Neural cell (in vitro differentiated cells): ENCODE results near the gene HVCN1.

Experiments used
- EZH2 ChIP-seq: fragments of 200-600, 300-800 bp; shearing (Covaris generic), sonication (generic); IDR thresholded peaks from 2 replicates; pipeline ENCODE4 v1.6.1; 2014; ENCODE audit warnings: antibody characterized with exemption, low read length, borderline replicate concordance, mild to moderate bottlenecking; ENCODE audit not compliant: insufficient read depth, poor library complexity, severe bottlenecking
- POLR2AphosphoS5 ChIP-seq: IDR thresholded peaks from 2 replicates; pipeline ENCODE4 v1.6.1; 2012
- TF ChIP-seq, protein P1 (sequence below): fragments of 450-650 bp; IDR thresholded peaks from 2 replicates; pipeline ENCODE4 v1.5.1; 2014; ENCODE audit warnings: antibody characterized with exemption, mild to moderate bottlenecking, moderate library complexity; ENCODE audit not compliant: poor library complexity, severe bottlenecking

DNA sequence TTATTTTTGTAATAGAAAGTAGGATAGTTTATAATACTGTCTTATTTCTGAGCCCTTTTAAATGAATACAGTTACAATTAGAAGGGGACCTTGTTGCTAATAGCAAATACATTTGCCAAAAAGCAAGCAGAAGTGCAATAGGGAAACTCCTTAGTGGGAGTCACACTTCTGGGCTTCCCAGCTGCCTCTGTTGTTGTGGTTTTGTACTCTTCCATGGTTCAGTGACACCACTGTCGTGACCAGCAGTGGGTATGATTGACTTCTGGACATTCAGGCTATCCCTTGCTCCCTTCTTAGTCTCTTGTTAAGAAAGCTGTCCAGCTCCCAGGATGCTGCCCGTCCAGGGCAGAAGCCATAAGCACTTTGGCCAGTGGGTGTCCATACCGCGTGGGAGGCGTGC, 52.4 kb downstream of the HVCN1 start:
- TF ChIP-seq, protein P1, sequence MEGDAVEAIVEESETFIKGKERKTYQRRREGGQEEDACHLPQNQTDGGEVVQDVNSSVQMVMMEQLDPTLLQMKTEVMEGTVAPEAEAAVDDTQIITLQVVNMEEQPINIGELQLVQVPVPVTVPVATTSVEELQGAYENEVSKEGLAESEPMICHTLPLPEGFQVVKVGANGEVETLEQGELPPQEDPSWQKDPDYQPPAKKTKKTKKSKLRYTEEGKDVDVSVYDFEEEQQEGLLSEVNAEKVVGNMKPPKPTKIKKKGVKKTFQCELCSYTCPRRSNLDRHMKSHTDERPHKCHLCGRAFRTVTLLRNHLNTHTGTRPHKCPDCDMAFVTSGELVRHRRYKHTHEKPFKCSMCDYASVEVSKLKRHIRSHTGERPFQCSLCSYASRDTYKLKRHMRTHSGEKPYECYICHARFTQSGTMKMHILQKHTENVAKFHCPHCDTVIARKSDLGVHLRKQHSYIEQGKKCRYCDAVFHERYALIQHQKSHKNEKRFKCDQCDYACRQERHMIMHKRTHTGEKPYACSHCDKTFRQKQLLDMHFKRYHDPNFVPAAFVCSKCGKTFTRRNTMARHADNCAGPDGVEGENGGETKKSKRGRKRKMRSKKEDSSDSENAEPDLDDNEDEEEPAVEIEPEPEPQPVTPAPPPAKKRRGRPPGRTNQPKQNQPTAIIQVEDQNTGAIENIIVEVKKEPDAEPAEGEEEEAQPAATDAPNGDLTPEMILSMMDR = no peak
- TF ChIP-seq POLR2AphosphoS5 (no peak), EZH2 (no peak)
